Colonic mucosa (tissue), 4 donors: ENCODE measurements around the gene KIF16B. TPM values are rescaled to one million over a fixed set of nuclear protein-coding genes. Genes with fewer than 3 reads are reported as not detected.

Source experiments
- DNase-seq: peaks from one replicate; pipeline ENCODE4 v3.0.0-alpha.2; 2020
- H3K27ac ChIP-seq: fragments of 200-600 bp; one replicate; pipeline ENCODE4 v1.8.0; 2021
- H3K27me3 ChIP-seq: fragments of 200-600 bp; one replicate; pipeline ENCODE4 v1.8.0; 2021
- H3K36me3 ChIP-seq: fragments of 200-600 bp; one replicate; pipeline ENCODE4 v1.8.0; 2021
- H3K4me1 ChIP-seq: fragments of 200-600 bp; one replicate; pipeline ENCODE4 v1.8.0; 2021; ENCODE audit warnings: mild to moderate bottlenecking
- H3K4me3 ChIP-seq: fragments of 200-600 bp; one replicate; pipeline ENCODE4 v1.8.0; 2021
- H3K9ac ChIP-seq, 2 donors: one replicate each; pipeline ENCODE4 v1.7.0; 2013; ENCODE audit warnings: control low read depth in 2 of 2, low read depth in 2 of 2, low read length in 2 of 2
- H3K9me3 ChIP-seq: fragments of 200-600 bp; one replicate; pipeline ENCODE4 v1.8.0; 2021
- intact Hi-C: fragments of 100-400 bp; cut with DNase I; formaldehyde crosslinking; loops from one replicate; pipeline ENCODE4 v1.14.1; 2022
- total RNA-seq, 2 donors: library from RNA; stranded (reverse); fragmentation: NEBNext Ultra II Directional in 1 of 2; extraction: Animal tissue kit (Norgen Biotek cat#: 25700) in 1 of 2; gene quantifications; one replicate each; pipeline ENCODE4 v1.2.1, GENCODE V29; 2021
- TF ChIP-seq, protein P1 (sequence below): fragments of 200-600 bp; IDR thresholded peaks from one replicate; pipeline ENCODE4 v1.8.0; 2022; ENCODE audit warnings: antibody characterized with exemption, mild to moderate bottlenecking
- donor health status: healthy.
- donor health status: DM: no; HTN: no; CAD: no.
- donor health status: DM: no; HTN: no; CAD: no.

Gene KIF16B
- total RNA-seq, 2 donors from 2014 or later, result 41.6 to 68.7 TPM

DNA sequence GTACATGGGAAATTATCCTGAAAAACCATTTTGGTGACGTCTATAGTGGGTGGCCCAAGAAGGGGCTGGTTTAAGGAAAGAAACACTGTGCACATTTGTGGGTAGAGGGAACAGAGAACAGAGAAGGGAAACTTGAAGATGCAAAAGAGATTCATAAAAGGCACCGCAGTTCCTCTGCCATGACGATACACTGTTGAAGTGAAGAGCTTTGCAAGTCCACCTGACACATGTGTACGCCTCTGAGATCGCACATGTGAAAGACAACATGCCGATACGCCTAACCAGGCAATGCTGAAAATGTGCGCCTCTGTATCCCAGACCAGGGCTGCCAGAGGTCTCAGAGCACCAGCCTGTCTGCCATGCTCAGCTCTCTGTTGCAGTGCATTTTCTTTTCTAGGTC, 180.9 kb downstream of the KIF16B start:
- no peaks in the 10 kb centered on the region for H3K36me3 ChIP-seq
- no peaks in the 10 kb centered on the region for H3K9me3 ChIP-seq
- H3K27me3 ChIP-seq, result no peaks in the 10 kb centered on the region
- H3K4me1 ChIP-seq, result no peaks in the 10 kb centered on the region
- H3K27ac ChIP-seq, result no peak overlapping the region
- intact Hi-C loops, result no loop called here
- no peak overlapping the region for H3K4me3 ChIP-seq
- TF ChIP-seq, protein P1, sequence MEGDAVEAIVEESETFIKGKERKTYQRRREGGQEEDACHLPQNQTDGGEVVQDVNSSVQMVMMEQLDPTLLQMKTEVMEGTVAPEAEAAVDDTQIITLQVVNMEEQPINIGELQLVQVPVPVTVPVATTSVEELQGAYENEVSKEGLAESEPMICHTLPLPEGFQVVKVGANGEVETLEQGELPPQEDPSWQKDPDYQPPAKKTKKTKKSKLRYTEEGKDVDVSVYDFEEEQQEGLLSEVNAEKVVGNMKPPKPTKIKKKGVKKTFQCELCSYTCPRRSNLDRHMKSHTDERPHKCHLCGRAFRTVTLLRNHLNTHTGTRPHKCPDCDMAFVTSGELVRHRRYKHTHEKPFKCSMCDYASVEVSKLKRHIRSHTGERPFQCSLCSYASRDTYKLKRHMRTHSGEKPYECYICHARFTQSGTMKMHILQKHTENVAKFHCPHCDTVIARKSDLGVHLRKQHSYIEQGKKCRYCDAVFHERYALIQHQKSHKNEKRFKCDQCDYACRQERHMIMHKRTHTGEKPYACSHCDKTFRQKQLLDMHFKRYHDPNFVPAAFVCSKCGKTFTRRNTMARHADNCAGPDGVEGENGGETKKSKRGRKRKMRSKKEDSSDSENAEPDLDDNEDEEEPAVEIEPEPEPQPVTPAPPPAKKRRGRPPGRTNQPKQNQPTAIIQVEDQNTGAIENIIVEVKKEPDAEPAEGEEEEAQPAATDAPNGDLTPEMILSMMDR, result no peak
- H3K9ac ChIP-seq, result no peak overlapping the region
- no peak for DNase-seq

DNA sequence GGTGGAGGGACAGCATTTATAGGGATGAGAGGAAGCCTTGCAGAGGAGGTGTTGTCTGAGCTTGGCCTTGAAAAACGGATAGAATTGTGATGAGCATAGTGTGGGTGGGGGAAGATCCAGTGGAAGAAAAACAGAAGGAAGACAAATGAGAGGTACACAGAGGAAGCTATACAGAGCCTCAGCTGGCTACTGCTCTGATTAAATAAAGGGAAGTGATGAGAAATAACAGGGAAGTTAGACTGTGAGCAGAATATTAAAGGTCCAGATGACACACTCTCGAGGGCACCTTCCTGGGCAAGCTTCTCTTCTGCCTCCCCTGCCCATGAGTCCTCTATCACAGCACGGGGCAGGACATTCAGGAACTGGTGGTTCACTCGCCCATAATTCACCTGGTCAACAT, 182.3 kb downstream of the KIF16B start:
- Histone ChIP-seq H3K27me3 (no peaks in the 10 kb centered on the region), H3K4me1 (no peaks in the 10 kb centered on the region), H3K36me3 (no peaks in the 10 kb centered on the region), H3K4me3 (no peak overlapping the region), H3K9me3 (no peaks in the 10 kb centered on the region), H3K27ac (no peak overlapping the region), H3K9ac (no peak overlapping the region)
- TF ChIP-seq, protein P1, result no peak
- intact Hi-C loops, result no loop called here
- no peak for DNase-seq

DNA sequence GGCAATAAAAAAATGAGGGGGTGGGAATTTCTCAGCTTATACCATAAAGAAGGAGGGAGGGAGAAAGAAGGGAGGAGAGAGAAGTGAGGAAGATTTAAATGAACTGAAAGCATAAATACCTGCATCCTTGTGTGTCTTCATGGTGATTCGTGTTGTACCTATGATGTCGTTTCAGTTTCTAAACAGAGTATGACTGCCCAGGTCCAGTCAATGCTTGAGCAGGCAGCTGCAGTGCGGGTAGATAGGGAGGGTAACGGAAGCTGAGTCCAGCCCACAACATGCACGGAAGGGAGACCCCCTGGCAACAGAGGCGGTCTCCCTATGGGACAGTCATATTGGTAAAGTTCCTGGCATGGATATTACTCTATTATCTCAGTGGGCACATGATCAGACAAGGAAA, 184.5 kb downstream of the KIF16B start:
- intact Hi-C loops, result no loop called here
- Histone ChIP-seq H3K4me3 (no peak overlapping the region), H3K9me3 (no peaks in the 10 kb centered on the region), H3K27ac (no peak overlapping the region), H3K4me1 (no peaks in the 10 kb centered on the region), H3K9ac (no peak overlapping the region), H3K27me3 (no peaks in the 10 kb centered on the region), H3K36me3 (no peaks in the 10 kb centered on the region)
- no peak for DNase-seq
- TF ChIP-seq, protein P1, result no peak

DNA sequence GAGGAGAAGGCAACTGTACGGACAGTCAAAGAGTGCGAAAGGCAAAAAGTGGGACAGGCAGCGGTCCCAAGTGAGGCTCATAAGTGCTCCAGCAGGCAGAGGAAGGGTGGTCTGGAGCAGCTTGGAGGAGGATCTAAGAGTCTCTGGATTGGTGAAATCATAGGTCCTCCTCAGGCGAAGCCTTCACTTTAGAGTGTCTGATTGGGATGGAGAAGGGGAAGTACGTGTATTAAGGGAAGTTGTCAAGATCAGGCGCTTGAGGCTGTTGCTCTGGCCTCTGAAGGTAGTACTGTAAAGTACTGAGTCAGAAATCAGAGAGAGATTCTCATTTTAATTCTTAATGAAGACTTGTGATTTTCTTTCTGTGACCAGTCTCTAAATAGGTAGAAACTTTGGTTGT, 185.6 kb downstream of the KIF16B start:
- TF ChIP-seq, protein P1, result no peak
- no peaks in the 10 kb centered on the region for H3K36me3 ChIP-seq
- DNase-seq, result no peak
- H3K27me3 ChIP-seq, result no peaks in the 10 kb centered on the region
- H3K9me3 ChIP-seq, result no peaks in the 10 kb centered on the region
- H3K4me3 ChIP-seq, result no peak overlapping the region
- no peak overlapping the region for H3K27ac ChIP-seq
- intact Hi-C loops, result no loop called here
- H3K9ac ChIP-seq, result no peak overlapping the region
- H3K4me1 ChIP-seq, result no peaks in the 10 kb centered on the region

DNA sequence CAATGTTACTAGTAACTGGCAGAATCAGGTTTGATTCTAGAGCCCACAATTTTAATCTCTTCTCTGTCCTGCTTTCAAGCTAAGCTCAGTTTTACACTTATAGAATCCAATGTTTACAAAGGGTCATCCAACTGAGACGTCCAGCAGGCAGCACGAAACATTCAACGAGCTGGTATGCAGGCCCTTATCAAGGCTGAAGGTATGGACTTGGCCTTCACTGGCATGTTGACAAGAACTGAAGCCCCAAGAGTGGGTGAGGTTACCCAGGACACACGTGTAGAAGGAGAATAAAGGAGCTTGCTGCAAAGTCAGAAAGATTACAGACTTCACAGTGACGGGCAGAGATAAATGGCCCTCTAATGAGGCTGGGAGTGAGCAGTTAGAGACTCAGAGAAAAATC, 187.4 kb downstream of the KIF16B start:
- intact Hi-C loops, result no loop called here
- TF ChIP-seq, protein P1, result no peak
- H3K4me3 ChIP-seq, result no peak overlapping the region
- DNase-seq, result no peak
- H3K9ac ChIP-seq, result no peak overlapping the region
- H3K9me3 ChIP-seq, result no peaks in the 10 kb centered on the region
- no peak overlapping the region for H3K27ac ChIP-seq
- no peaks in the 10 kb centered on the region for H3K27me3 ChIP-seq
- no peaks in the 10 kb centered on the region for H3K36me3 ChIP-seq
- no peaks in the 10 kb centered on the region for H3K4me1 ChIP-seq

DNA sequence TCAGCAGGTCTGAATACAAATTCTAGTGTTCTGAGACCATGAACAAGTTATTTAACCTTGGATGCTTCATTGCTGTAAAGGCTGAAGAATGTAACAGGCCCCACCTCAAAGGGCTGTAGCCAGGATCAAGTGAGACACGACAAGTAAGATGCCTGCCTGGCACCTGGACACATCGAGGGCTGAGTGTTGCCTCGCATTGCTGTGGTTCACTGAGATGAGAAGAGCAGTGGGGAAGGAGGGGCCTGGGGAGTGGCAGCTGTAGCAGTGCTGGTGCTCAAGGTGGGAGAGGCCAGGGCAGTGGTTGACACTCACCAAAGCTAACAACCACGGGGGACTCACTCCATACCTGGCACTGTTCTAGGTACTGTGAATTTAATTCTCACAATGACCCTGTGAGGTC, 187.8 kb downstream of the KIF16B start:
- Histone ChIP-seq H3K9me3 (no peaks in the 10 kb centered on the region), H3K4me1 (no peaks in the 10 kb centered on the region), H3K4me3 (no peak overlapping the region), H3K9ac (no peak overlapping the region), H3K36me3 (no peaks in the 10 kb centered on the region), H3K27ac (no peak overlapping the region), H3K27me3 (no peaks in the 10 kb centered on the region)
- intact Hi-C loops, result no loop called here
- DNase-seq, result no peak
- TF ChIP-seq, protein P1, result no peak
